Keratinocyte (primary cell): ENCODE data around the gene TROAP.

Experiments
- EZH2 ChIP-seq: IDR thresholded peaks from one replicate; pipeline ENCODE4 v1.6.1; 2012; ENCODE audit warnings: inconsistent platforms, mild to moderate bottlenecking, low read length, moderate library complexity
- TF ChIP-seq, protein P1 (sequence below), 3 experiments: IDR thresholded peaks in 1 of 3; conservative IDR thresholded peaks in 1 of 3; optimal IDR thresholded peaks in 1 of 3; 2 replicates in 2 of 3; 3 replicates in 1 of 3; pipeline versions ENCODE3 to v1.5.1; 2011; ENCODE audit warnings: low read length in 3 of 3, mild to moderate bottlenecking in 3 of 3, moderate library complexity in 2 of 3, control low read depth in 1 of 3, inconsistent platforms in 1 of 3; ENCODE audit not compliant: insufficient read depth in 2 of 3; ENCODE audit errors: extremely low read depth in 1 of 3

DNA sequence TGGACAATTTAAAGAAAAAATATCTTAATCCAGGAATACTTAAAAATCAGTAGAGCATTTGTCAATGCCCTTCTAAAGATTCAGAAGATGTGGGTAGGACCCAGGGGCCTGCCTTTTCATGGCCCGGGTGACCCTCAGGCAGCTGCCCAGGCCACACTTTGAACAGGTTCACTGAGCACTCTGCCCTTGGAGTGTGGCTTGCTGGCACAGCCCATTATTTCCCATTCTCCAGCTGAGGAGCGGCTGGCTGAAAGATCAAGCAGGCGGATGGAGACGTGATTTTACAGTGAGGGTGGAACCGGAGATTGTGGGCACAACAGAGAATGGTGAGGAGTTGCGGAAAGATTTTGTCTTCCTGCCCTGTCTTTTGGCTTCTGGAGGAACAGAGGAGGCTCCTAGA, 35.2 kb upstream of the TROAP start:
- TF ChIP-seq, protein P1, sequence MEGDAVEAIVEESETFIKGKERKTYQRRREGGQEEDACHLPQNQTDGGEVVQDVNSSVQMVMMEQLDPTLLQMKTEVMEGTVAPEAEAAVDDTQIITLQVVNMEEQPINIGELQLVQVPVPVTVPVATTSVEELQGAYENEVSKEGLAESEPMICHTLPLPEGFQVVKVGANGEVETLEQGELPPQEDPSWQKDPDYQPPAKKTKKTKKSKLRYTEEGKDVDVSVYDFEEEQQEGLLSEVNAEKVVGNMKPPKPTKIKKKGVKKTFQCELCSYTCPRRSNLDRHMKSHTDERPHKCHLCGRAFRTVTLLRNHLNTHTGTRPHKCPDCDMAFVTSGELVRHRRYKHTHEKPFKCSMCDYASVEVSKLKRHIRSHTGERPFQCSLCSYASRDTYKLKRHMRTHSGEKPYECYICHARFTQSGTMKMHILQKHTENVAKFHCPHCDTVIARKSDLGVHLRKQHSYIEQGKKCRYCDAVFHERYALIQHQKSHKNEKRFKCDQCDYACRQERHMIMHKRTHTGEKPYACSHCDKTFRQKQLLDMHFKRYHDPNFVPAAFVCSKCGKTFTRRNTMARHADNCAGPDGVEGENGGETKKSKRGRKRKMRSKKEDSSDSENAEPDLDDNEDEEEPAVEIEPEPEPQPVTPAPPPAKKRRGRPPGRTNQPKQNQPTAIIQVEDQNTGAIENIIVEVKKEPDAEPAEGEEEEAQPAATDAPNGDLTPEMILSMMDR (optimal IDR thresholded peaks at IDR 0.05 in 1 of 3, IDR thresholded peaks at IDR 0.05 in 1 of 3, conservative IDR thresholded peaks at IDR 0.05 in 1 of 3; ENCODE audit: extremely low read depth in 1 of 3, insufficient read depth in 2 of 3, low read length in 3 of 3): no peak
- no peak for TF ChIP-seq EZH2
